ENCODE results near the gene DICER1.

The DICER1 gene

DNA sequence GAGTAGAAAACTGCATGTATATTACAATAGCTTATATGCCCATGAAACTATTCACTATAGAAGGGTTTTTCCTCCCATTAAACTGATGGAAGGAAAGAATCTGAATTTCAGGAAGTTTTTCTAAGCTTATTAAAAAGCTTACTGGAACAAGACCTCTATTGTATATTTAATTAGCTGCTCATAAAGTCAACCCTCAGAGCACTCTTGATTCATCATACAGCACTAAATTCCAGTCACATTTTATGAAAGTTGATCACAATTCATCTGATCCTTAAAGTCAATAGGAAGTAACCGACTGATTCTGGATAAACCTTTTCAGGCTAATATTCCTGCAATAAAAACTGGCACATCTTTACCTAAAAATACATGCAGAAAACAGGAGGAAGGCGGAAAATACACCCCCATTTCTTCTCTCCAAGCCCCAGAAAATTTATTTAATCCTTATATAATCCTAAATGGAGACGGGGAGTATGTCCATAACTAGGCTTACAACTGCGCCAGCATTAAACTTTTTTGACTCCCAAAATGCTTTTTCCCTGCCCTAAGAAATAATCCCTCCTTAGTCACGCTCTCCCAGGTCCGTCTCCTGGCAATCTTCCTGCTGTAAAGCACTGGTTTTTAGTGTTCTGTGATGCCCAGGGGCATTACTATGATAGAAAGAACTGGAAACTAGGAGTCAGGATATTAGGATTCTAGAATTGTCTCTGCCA is 35.3 kb downstream of the DICER1 start:
- Histone ChIP-seq H3K27ac (no peak overlapping the region), H3K4me3 (ENCODE audit: low read depth in 1 of 2, low read length in 1 of 2) (no peak overlapping the region), H3K27me3 (no peaks in the 10 kb centered on the region), H3K4me1 (ENCODE audit: control insufficient read depth in 1 of 2, insufficient read depth in 1 of 2, low read depth in 1 of 2, low read length in 1 of 2) (no peaks in the 10 kb centered on the region), H3K36me3 (peaks cover 65% of the 10 kb centered on the region), H3K9me3 (no peaks in the 10 kb centered on the region)
- TF ChIP-seq CTCF (IDR thresholded peaks at IDR 0.05): no peak

- Histone ChIP-seq H3K4me1 (ENCODE audit: control insufficient read depth in 1 of 2, insufficient read depth in 1 of 2, low read depth in 1 of 2, low read length in 1 of 2) (no peaks in the 10 kb centered on the region), H3K9me3 (no peaks in the 10 kb centered on the region), H3K27ac (no peak overlapping the region), H3K27me3 (no peaks in the 10 kb centered on the region), H3K4me3 (ENCODE audit: low read depth in 1 of 2, low read length in 1 of 2) (no peak overlapping the region), H3K36me3 (peaks cover 73% of the 10 kb centered on the region)
- TF ChIP-seq CTCF (IDR thresholded peaks at IDR 0.05): no peak
Measured at GRCh38 chr14:95119336-95119735, 38.0 kb downstream of the DICER1 start.

- Histone ChIP-seq H3K36me3 (peaks cover 71% of the 10 kb centered on the region), H3K27ac (no peak overlapping the region), H3K27me3 (no peaks in the 10 kb centered on the region), H3K4me3 (ENCODE audit: low read depth in 1 of 2, low read length in 1 of 2) (no peak overlapping the region), H3K9me3 (no peaks in the 10 kb centered on the region), H3K4me1 (ENCODE audit: control insufficient read depth in 1 of 2, insufficient read depth in 1 of 2, low read depth in 1 of 2, low read length in 1 of 2) (peaks cover 3 to 8% of the 10 kb centered on the region in 2 experiments)
- TF ChIP-seq CTCF (IDR thresholded peaks at IDR 0.05): no peak
Measured at GRCh38 chr14:95117937-95118721, 39.2 kb downstream of the DICER1 start.

DNA sequence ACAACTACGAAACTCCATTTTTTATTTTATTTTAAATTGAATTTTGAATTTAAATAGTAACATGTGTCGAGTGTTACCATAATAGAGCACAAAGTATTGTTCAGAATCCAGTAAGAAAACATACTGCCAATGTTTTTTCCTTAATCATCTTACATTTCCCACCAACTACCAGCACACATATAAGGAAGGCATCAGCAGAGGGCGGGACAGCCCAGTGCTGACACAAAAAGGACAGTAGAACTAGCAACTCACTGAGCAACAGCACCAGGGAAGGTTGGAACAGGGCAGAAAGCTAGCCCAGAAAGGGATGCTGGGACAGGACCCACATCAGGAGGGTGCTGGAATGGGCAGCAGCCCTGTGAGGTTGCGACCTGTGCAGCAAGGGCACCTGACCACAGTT is 43.9 kb downstream of the DICER1 start:
- H3K4me1 ChIP-seq (ENCODE audit: control insufficient read depth in 1 of 2, insufficient read depth in 1 of 2, low read depth in 1 of 2, low read length in 1 of 2): peaks cover 3 to 8% of the 10 kb centered on the region in 2 experiments
- peaks cover 94% of the 10 kb centered on the region for H3K36me3 ChIP-seq
- no peak for TF ChIP-seq CTCF (IDR thresholded peaks at IDR 0.05)
- H3K27ac ChIP-seq: peak overlapping the region; percentile 40
- no peaks in the 10 kb centered on the region for H3K27me3 ChIP-seq
- H3K9me3 ChIP-seq: no peaks in the 10 kb centered on the region
- no peak overlapping the region for H3K4me3 ChIP-seq (ENCODE audit: low read depth in 1 of 2, low read length in 1 of 2)

DNA sequence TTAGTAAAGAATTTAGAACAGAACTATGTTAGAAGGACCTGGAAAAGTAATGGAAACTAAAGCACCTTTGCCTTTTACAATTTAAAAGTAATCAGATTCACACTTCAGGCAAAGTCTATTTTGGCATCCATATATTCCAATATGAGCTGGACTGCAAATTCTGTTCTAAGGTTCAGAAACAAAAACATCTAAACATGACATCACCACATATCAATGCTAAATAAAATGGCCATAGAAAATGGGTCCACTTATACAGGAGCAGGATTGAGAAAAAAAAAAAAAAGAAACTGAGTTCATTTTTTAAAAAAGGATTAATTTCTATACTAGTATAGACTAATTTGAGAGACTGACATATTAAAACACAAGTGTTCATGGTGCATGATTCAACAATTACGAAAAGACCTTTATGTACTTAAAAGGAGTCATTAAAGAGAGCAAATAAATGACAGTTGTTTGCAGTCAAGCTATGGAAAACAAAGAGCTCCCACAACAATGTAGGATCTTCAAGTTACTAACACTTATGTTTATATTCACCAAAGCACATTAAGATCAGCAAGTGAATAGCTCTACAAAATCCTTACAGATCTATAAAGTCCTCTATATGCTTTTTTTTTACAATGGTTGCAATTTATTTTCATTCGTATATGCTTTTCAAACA is 45.7 kb downstream of the DICER1 start:
- H3K9me3 ChIP-seq: no peaks in the 10 kb centered on the region
- H3K4me3 ChIP-seq (ENCODE audit: low read depth in 1 of 2, low read length in 1 of 2): no peak overlapping the region
- H3K36me3 ChIP-seq: peaks cover 96% of the 10 kb centered on the region
- TF ChIP-seq CTCF (IDR thresholded peaks at IDR 0.05): no peak
- H3K4me1 ChIP-seq (ENCODE audit: control insufficient read depth in 1 of 2, insufficient read depth in 1 of 2, low read depth in 1 of 2, low read length in 1 of 2): peaks cover 3 to 8% of the 10 kb centered on the region in 2 experiments
- no peaks in the 10 kb centered on the region for H3K27me3 ChIP-seq
- H3K27ac ChIP-seq: no peak overlapping the region

Measured in neutrophil (primary cell).